ENCODE results near the gene GPC6. TPM values are rescaled to one million over a fixed set of nuclear protein-coding genes. Genes with fewer than 3 reads are reported as not detected.

Gene GPC6
- polyA plus RNA-seq, 1 donor (not counting 4 experiments of a cell fraction or from before 2014, with no cell fraction given): 0.42 TPM

DNA sequence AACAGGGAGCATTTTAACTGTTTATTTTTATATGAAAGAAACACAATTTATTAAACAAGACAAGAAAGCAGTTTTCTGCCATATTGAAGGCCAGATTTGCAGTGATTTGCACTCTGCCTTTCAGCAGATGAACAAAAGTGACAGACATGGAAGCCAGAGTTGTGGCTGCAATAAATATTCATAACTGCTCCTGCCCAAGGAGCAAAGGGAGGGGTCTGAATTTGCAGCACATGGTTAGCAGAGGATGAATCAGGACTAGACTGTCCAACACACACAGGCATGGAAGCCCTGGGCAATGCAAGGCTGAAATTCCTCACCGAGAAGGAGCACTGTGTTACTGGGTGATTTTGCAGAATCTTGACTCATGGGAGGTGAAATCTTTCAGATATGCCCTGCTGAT lies 834.7 kb downstream of the GPC6 start:
- no peaks in the 10 kb centered on the region for H3K9me3 ChIP-seq (ENCODE audit: control insufficient read depth, low read depth, low read length)
- no peak overlapping the region for H3K9ac ChIP-seq (ENCODE audit: control insufficient read depth, extremely low read depth, insufficient read depth, low read length)
- H3K79me2 ChIP-seq (ENCODE audit: control insufficient read depth, insufficient read depth, low read length): no peaks in the 10 kb centered on the region
- H3K27me3 ChIP-seq (ENCODE audit: control insufficient read depth, extremely low read depth, insufficient read depth, low read length): no peaks in the 10 kb centered on the region
- H3K4me3 ChIP-seq (ENCODE audit: control insufficient read depth in 2 of 3, extremely low read depth in 1 of 3, insufficient read depth in 2 of 3, low read depth in 1 of 3, low read length in 3 of 3): no peak overlapping the region
- no peak overlapping the region for H3K4me2 ChIP-seq (ENCODE audit: control insufficient read depth, extremely low read depth, insufficient read depth, low read depth, low read length)
- H3K36me3 ChIP-seq (ENCODE audit: control insufficient read depth in 2 of 2, extremely low read depth in 1 of 2, insufficient read depth in 2 of 2, low read length in 2 of 2): no peaks in the 10 kb centered on the region
- no peaks in the 10 kb centered on the region for H3K9me1 ChIP-seq (ENCODE audit: control insufficient read depth, extremely low read depth, insufficient read depth, low read length)
- dilution Hi-C loops (cut with MboI; ENCODE audit: extremely low pct_ligation_motif_present, low sequenced_read_pairs): no loop called here
- FAIRE-seq (no peak), DNase-seq (ENCODE audit: low read depth, low spot score) (no peak)
- TF ChIP-seq EZH2 (IDR thresholded peaks at IDR 0.05; ENCODE audit: low read length): no peak
- TF ChIP-seq, protein P1, sequence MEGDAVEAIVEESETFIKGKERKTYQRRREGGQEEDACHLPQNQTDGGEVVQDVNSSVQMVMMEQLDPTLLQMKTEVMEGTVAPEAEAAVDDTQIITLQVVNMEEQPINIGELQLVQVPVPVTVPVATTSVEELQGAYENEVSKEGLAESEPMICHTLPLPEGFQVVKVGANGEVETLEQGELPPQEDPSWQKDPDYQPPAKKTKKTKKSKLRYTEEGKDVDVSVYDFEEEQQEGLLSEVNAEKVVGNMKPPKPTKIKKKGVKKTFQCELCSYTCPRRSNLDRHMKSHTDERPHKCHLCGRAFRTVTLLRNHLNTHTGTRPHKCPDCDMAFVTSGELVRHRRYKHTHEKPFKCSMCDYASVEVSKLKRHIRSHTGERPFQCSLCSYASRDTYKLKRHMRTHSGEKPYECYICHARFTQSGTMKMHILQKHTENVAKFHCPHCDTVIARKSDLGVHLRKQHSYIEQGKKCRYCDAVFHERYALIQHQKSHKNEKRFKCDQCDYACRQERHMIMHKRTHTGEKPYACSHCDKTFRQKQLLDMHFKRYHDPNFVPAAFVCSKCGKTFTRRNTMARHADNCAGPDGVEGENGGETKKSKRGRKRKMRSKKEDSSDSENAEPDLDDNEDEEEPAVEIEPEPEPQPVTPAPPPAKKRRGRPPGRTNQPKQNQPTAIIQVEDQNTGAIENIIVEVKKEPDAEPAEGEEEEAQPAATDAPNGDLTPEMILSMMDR (optimal IDR thresholded peaks at IDR 0.05 in 1 of 3, IDR thresholded peaks at IDR 0.05 in 1 of 3, conservative IDR thresholded peaks at IDR 0.05 in 1 of 3; ENCODE audit: extremely low read depth in 1 of 3, insufficient read depth in 2 of 3, low read length in 3 of 3): no peak
- H2AFZ ChIP-seq (ENCODE audit: control insufficient read depth, low read length): no peak overlapping the region
- no peaks in the 10 kb centered on the region for H3K4me1 ChIP-seq (ENCODE audit: control insufficient read depth, extremely low read depth, insufficient read depth, low read length)
- H3K27ac ChIP-seq (ENCODE audit: control insufficient read depth, insufficient read depth, low read length): no peak overlapping the region
- H4K20me1 ChIP-seq (ENCODE audit: control insufficient read depth, extremely low read depth, insufficient read depth, low read length): no peaks in the 10 kb centered on the region

DNA sequence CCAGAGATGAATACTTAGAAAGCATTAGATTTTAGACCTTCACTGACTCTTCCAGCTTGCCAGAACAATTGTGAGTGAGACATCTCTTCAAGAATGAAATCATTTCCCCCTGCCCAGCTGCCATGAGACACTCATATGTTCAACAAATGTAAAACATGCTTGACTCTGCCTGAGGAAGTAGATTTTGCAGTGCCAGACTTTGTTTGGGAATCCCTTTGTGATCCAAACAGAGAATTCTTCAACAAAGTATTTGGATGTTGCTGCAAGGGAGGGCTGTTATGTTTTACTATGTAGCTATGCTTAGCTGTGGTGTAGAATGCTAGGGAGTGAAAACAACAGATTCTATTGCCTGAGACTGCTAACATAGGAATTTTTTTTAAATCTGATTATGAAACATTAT lies 836.5 kb downstream of the GPC6 start:
- H2AFZ ChIP-seq (ENCODE audit: control insufficient read depth, low read length): no peak overlapping the region
- H3K4me2 ChIP-seq (ENCODE audit: control insufficient read depth, extremely low read depth, insufficient read depth, low read depth, low read length): no peak overlapping the region
- no peak for FAIRE-seq
- no peaks in the 10 kb centered on the region for H3K4me1 ChIP-seq (ENCODE audit: control insufficient read depth, extremely low read depth, insufficient read depth, low read length)
- no peak overlapping the region for H3K9ac ChIP-seq (ENCODE audit: control insufficient read depth, extremely low read depth, insufficient read depth, low read length)
- dilution Hi-C loops (cut with MboI; ENCODE audit: extremely low pct_ligation_motif_present, low sequenced_read_pairs): no loop called here
- H3K9me1 ChIP-seq (ENCODE audit: control insufficient read depth, extremely low read depth, insufficient read depth, low read length): no peaks in the 10 kb centered on the region
- no peak overlapping the region for H3K27ac ChIP-seq (ENCODE audit: control insufficient read depth, insufficient read depth, low read length)
- H3K9me3 ChIP-seq (ENCODE audit: control insufficient read depth, low read depth, low read length): no peaks in the 10 kb centered on the region
- no peaks in the 10 kb centered on the region for H4K20me1 ChIP-seq (ENCODE audit: control insufficient read depth, extremely low read depth, insufficient read depth, low read length)
- no peaks in the 10 kb centered on the region for H3K79me2 ChIP-seq (ENCODE audit: control insufficient read depth, insufficient read depth, low read length)
- no peak for TF ChIP-seq EZH2 (IDR thresholded peaks at IDR 0.05; ENCODE audit: low read length)
- TF ChIP-seq, protein P1 (optimal IDR thresholded peaks at IDR 0.05 in 1 of 3, IDR thresholded peaks at IDR 0.05 in 1 of 3, conservative IDR thresholded peaks at IDR 0.05 in 1 of 3; ENCODE audit: extremely low read depth in 1 of 3, insufficient read depth in 2 of 3, low read length in 3 of 3): no peak
- DNase-seq (ENCODE audit: low read depth, low spot score): no peak
- no peak overlapping the region for H3K4me3 ChIP-seq (ENCODE audit: control insufficient read depth in 2 of 3, extremely low read depth in 1 of 3, insufficient read depth in 2 of 3, low read depth in 1 of 3, low read length in 3 of 3)
- no peaks in the 10 kb centered on the region for H3K36me3 ChIP-seq (ENCODE audit: control insufficient read depth in 2 of 2, extremely low read depth in 1 of 2, insufficient read depth in 2 of 2, low read length in 2 of 2)
- no peaks in the 10 kb centered on the region for H3K27me3 ChIP-seq (ENCODE audit: control insufficient read depth, extremely low read depth, insufficient read depth, low read length)

All from keratinocyte (primary cell).